GM23338 (cell line): ENCODE results near the gene TRAF1. TPM values are rescaled to one million over a fixed set of nuclear protein-coding genes. Genes with fewer than 3 reads are reported as not detected.

Experiments
- ATAC-seq: fragments of 200-7000 bp; cut with Tn5 transposase; 3 replicates; pipeline ENCODE4 v1.9.1; 2020
- DNase-seq: peaks from one replicate; pipeline ENCODE4 v3.0.0-alpha.2; 2015; ENCODE audit warnings: low spot score
- H2AFZ ChIP-seq: fragments of 200-600 bp; sonication (generic); 2 replicates; pipeline ENCODE4 v1.8.0; 2016; ENCODE audit warnings: antibody characterized with exemption, mild to moderate bottlenecking, moderate library complexity
- H3F3A ChIP-seq: fragments of 200-600 bp; sonication (generic); replicated peaks from 2 replicates; pipeline ENCODE4 v1.8.0; 2017; ENCODE audit warnings: antibody characterized with exemption, mixed run types, low read depth
- H3K27ac ChIP-seq: fragments of 200-600 bp; sonication (generic); 2 replicates; pipeline ENCODE4 v1.6.1; 2016; ENCODE audit warnings: low read depth
- H3K27me3 ChIP-seq: fragments of 200-600 bp; sonication (generic); 2 replicates; pipeline ENCODE4 v1.8.0; 2016; ENCODE audit warnings: mild to moderate bottlenecking, mixed run types, moderate library complexity; ENCODE audit not compliant: insufficient read depth
- H3K36me3 ChIP-seq: fragments of 200-600 bp; sonication (generic); 2 replicates; pipeline ENCODE4 v1.8.0; 2016; ENCODE audit warnings: mild to moderate bottlenecking; ENCODE audit not compliant: insufficient read depth
- H3K4me1 ChIP-seq: fragments of 200-600 bp; sonication (generic); 2 replicates; pipeline ENCODE4 v1.8.0; 2016; ENCODE audit warnings: mild to moderate bottlenecking, moderate library complexity; ENCODE audit not compliant: insufficient read depth
- H3K4me2 ChIP-seq: fragments of 200-600 bp; sonication (generic); 2 replicates; pipeline ENCODE4 v1.7.1; 2017; ENCODE audit warnings: mixed run types
- H3K4me3 ChIP-seq: fragments of 200-600 bp; sonication (generic); 2 replicates; pipeline ENCODE4 v1.6.1; 2016; ENCODE audit warnings: mixed run types
- H3K79me2 ChIP-seq: fragments of 200-600 bp; sonication (generic); replicated peaks from 2 replicates; pipeline ENCODE4 v1.8.0; 2017; ENCODE audit warnings: mild to moderate bottlenecking; ENCODE audit not compliant: insufficient read depth
- H3K9me2 ChIP-seq: fragments of 200-600 bp; sonication (generic); 2 replicates; pipeline ENCODE4 v1.8.0; 2017; ENCODE audit not compliant: insufficient read depth
- H4K20me1 ChIP-seq: fragments of 200-600 bp; sonication (generic); replicated peaks from 2 replicates; pipeline ENCODE4 v1.8.0; 2017; ENCODE audit warnings: mild to moderate bottlenecking; ENCODE audit not compliant: insufficient read depth
- H3K27ac Mint-ChIP-seq: 2 replicates; pipeline ENCODE4 v1.8.0; 2020; ENCODE audit warnings: inconsistent platforms, mild to moderate bottlenecking, moderate library complexity, mixed read lengths
- H3K27me3 Mint-ChIP-seq: 3 replicates; pipeline ENCODE4 v1.8.0; 2022; ENCODE audit warnings: low read depth, mild to moderate bottlenecking, moderate library complexity, mixed read lengths, inconsistent platforms; ENCODE audit not compliant: insufficient read depth, poor library complexity
- H3K36me3 Mint-ChIP-seq: 3 replicates; pipeline ENCODE4 v1.8.0; 2021; ENCODE audit warnings: low read depth, mild to moderate bottlenecking, inconsistent platforms, moderate library complexity, mixed read lengths
- H3K4me1 Mint-ChIP-seq: 3 replicates; pipeline ENCODE4 v1.8.0; 2020; ENCODE audit warnings: mild to moderate bottlenecking, inconsistent platforms, mixed read lengths
- H3K4me3 Mint-ChIP-seq: 3 replicates; pipeline ENCODE4 v1.8.0; 2021; ENCODE audit warnings: moderate library complexity, mild to moderate bottlenecking, inconsistent platforms, mixed read lengths
- H3K9me3 Mint-ChIP-seq: 3 replicates; pipeline ENCODE4 v1.8.0; 2020; ENCODE audit warnings: moderate library complexity, mild to moderate bottlenecking, inconsistent platforms, mixed read lengths
- EZH2phosphoT487 ChIP-seq: fragments of 200-600 bp; sonication (generic); IDR thresholded peaks from one replicate; pipeline ENCODE4 v1.8.1; 2018; ENCODE audit warnings: antibody characterized with exemption; ENCODE audit not compliant: unreplicated experiment
- JUNB ChIP-seq: IDR thresholded peaks from one replicate; pipeline ENCODE4 v1.6.1; 2016; ENCODE audit warnings: antibody characterized with exemption; ENCODE audit not compliant: unreplicated experiment
- POLR2AphosphoS5 ChIP-seq: IDR thresholded peaks from 2 replicates; pipeline ENCODE4 v1.6.1; 2016; ENCODE audit warnings: antibody characterized with exemption, low read depth
- STAT1 ChIP-seq: IDR thresholded peaks from one replicate; pipeline ENCODE4 v1.6.1; 2016; ENCODE audit warnings: antibody characterized with exemption; ENCODE audit not compliant: unreplicated experiment
- ZNF331 ChIP-seq: fragments of 250-450 bp; sonication (Bioruptor Pico); IDR thresholded peaks from 2 replicates; pipeline ENCODE4 v1.5.0; 2020; ENCODE audit warnings: low read depth, mild to moderate bottlenecking, moderate library complexity
- polyA plus RNA-seq: library from polyadenylated mRNA; unstranded; fragments of >200 nt; fragmentation: Nextera tagmentation; extraction: Ambion mirVana; gene quantifications from 2 replicates; pipeline ENCODE4 v1.2.1, GENCODE V29; 2016
- total RNA-seq: library from RNA; depleted of rRNA; stranded (reverse); fragments of >200 nt; shearing (Covaris generic); gene quantifications from 2 replicates; pipeline ENCODE4 v1.2.3, GENCODE V29; 2014
- TF ChIP-seq, protein P1 (sequence below): fragments of 250-450 bp; sonication (Bioruptor Pico); IDR thresholded peaks from 2 replicates; pipeline ENCODE4 v1.5.0; 2020; ENCODE audit warnings: mild to moderate bottlenecking, moderate library complexity
- TF ChIP-seq, protein P2 (sequence below): IDR thresholded peaks from one replicate; pipeline ENCODE4 v1.6.1; 2018; ENCODE audit warnings: antibody characterized with exemption; ENCODE audit not compliant: unreplicated experiment

Gene TRAF1
- total and polyA plus RNA-seq, 2 experiments from 2014 or later, result 0.39 to 1.4 TPM

DNA sequence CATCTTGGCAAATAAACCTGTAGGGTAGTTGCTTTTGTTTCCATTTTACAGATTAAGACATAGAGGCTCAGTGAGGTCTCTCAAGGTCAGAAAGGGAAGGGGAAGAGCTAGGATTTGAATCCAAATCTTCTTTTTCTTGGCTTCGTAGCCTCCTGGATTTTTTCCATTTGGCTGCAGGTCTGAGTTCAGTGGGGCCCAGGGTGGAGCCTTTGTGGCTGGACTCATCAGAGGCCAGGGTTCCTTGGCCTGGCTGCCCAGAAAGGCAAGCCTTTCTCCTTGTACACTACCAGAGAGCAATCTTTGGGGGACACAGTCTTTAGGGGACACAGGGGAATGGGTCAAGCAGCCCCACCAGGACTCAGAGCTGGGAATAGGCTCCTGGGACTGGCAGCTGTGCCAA lies 10.5 kb upstream of the TRAF1 start (continued):
- TF ChIP-seq, protein P1, sequence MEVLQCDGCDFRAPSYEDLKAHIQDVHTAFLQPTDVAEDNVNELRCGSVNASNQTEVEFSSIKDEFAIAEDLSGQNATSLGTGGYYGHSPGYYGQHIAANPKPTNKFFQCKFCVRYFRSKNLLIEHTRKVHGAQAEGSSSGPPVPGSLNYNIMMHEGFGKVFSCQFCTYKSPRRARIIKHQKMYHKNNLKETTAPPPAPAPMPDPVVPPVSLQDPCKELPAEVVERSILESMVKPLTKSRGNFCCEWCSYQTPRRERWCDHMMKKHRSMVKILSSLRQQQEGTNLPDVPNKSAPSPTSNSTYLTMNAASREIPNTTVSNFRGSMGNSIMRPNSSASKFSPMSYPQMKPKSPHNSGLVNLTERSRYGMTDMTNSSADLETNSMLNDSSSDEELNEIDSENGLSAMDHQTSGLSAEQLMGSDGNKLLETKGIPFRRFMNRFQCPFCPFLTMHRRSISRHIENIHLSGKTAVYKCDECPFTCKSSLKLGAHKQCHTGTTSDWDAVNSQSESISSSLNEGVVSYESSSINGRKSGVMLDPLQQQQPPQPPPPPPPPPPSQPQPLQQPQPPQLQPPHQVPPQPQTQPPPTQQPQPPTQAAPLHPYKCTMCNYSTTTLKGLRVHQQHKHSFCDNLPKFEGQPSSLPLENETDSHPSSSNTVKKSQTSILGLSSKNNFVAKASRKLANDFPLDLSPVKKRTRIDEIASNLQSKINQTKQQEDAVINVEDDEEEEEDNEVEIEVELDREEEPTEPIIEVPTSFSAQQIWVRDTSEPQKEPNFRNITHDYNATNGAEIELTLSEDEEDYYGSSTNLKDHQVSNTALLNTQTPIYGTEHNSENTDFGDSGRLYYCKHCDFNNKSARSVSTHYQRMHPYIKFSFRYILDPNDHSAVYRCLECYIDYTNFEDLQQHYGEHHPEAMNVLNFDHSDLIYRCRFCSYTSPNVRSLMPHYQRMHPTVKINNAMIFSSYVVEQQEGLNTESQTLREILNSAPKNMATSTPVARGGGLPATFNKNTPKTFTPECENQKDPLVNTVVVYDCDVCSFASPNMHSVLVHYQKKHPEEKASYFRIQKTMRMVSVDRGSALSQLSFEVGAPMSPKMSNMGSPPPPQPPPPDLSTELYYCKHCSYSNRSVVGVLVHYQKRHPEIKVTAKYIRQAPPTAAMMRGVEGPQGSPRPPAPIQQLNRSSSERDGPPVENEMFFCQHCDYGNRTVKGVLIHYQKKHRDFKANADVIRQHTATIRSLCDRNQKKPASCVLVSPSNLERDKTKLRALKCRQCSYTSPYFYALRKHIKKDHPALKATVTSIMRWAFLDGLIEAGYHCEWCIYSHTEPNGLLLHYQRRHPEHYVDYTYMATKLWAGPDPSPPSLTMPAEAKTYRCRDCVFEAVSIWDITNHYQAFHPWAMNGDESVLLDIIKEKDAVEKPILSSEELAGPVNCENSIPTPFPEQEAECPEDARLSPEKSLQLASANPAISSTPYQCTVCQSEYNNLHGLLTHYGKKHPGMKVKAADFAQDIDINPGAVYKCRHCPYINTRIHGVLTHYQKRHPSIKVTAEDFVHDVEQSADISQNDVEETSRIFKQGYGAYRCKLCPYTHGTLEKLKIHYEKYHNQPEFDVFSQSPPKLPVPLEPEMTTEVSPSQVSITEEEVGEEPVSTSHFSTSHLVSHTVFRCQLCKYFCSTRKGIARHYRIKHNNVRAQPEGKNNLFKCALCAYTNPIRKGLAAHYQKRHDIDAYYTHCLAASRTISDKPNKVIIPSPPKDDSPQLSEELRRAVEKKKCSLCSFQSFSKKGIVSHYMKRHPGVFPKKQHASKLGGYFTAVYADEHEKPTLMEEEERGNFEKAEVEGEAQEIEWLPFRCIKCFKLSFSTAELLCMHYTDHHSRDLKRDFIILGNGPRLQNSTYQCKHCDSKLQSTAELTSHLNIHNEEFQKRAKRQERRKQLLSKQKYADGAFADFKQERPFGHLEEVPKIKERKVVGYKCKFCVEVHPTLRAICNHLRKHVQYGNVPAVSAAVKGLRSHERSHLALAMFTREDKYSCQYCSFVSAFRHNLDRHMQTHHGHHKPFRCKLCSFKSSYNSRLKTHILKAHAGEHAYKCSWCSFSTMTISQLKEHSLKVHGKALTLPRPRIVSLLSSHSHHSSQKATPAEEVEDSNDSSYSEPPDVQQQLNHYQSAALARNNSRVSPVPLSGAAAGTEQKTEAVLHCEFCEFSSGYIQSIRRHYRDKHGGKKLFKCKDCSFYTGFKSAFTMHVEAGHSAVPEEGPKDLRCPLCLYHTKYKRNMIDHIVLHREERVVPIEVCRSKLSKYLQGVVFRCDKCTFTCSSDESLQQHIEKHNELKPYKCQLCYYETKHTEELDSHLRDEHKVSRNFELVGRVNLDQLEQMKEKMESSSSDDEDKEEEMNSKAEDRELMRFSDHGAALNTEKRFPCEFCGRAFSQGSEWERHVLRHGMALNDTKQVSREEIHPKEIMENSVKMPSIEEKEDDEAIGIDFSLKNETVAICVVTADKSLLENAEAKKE (CRISPR knock-in tag), result no peak
- TF ChIP-seq, protein P2, sequence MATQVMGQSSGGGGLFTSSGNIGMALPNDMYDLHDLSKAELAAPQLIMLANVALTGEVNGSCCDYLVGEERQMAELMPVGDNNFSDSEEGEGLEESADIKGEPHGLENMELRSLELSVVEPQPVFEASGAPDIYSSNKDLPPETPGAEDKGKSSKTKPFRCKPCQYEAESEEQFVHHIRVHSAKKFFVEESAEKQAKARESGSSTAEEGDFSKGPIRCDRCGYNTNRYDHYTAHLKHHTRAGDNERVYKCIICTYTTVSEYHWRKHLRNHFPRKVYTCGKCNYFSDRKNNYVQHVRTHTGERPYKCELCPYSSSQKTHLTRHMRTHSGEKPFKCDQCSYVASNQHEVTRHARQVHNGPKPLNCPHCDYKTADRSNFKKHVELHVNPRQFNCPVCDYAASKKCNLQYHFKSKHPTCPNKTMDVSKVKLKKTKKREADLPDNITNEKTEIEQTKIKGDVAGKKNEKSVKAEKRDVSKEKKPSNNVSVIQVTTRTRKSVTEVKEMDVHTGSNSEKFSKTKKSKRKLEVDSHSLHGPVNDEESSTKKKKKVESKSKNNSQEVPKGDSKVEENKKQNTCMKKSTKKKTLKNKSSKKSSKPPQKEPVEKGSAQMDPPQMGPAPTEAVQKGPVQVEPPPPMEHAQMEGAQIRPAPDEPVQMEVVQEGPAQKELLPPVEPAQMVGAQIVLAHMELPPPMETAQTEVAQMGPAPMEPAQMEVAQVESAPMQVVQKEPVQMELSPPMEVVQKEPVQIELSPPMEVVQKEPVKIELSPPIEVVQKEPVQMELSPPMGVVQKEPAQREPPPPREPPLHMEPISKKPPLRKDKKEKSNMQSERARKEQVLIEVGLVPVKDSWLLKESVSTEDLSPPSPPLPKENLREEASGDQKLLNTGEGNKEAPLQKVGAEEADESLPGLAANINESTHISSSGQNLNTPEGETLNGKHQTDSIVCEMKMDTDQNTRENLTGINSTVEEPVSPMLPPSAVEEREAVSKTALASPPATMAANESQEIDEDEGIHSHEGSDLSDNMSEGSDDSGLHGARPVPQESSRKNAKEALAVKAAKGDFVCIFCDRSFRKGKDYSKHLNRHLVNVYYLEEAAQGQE, result no peak
- TF ChIP-seq POLR2AphosphoS5 (no peak), EZH2phosphoT487 (no peak), STAT1 (no peak)

DNA sequence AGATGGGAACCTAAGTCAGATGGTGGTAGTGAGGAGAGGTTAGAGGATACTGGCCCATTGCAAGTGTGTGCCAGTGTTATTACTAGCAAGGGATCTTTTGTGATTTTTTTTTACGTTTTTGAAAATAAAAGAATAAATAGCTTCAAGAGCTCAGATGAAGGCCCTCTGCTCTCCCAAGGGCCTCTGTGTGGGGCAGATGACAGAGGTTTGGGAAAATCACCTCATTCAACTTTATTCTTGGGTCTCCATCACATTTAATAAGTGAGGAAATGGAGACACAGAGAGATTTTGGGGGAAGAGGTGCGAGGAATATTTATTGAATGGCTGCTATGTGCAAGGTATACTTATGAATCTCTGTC lies 10.1 kb upstream of the TRAF1 start:
- DNase-seq (no peak), ATAC-seq (no peak)
- Histone ChIP-seq H2AFZ (no peak overlapping the region), H4K20me1 (no peaks in the 10 kb centered on the region), H3K4me1 (peaks cover 3% of the 10 kb centered on the region; the same call in 1 of the 2 replicates), H3K27me3 (no peaks in the 10 kb centered on the region), H3F3A (no peaks in the 10 kb centered on the region), H3K4me2 (no peak overlapping the region), H3K4me3 (no peak overlapping the region), H3K79me2 (no peaks in the 10 kb centered on the region), H3K27ac (no peak overlapping the region), H3K9me2 (no peaks in the 10 kb centered on the region), H3K36me3 (no peaks in the 10 kb centered on the region)
- Mint-ChIP-seq H3K4me1 (peaks cover 12% of the 10 kb centered on the region), H3K4me3 (no peak overlapping the region), H3K36me3 (no peaks in the 10 kb centered on the region), H3K9me3 (no peaks in the 10 kb centered on the region), H3K27me3 (peaks cover 4% of the 10 kb centered on the region), H3K27ac (no peak overlapping the region)
- no peak for TF ChIP-seq ZNF331 (CRISPR knock-in tag)
- TF ChIP-seq JUNB, result no peak
- TF ChIP-seq, protein P1 (CRISPR knock-in tag), result no peak
